Ishikawa (cell line): ENCODE measurements around the gene ZRANB1.

Experiments used
- CEBPB ChIP-seq: IDR thresholded peaks from 2 replicates; pipeline ENCODE4 v1.6.1; 2012
- CREB1 ChIP-seq: IDR thresholded peaks from 2 replicates; pipeline ENCODE4 v1.6.1; 2012; ENCODE audit warnings: low read depth
- EGR1 ChIP-seq: IDR thresholded peaks from 2 replicates; pipeline ENCODE4 v1.6.1; 2012
- EP300 ChIP-seq: IDR thresholded peaks from 2 replicates; pipeline ENCODE4 v1.6.1; 2012; ENCODE audit warnings: borderline replicate concordance
- FOXM1 ChIP-seq: IDR thresholded peaks from 2 replicates; pipeline ENCODE4 v1.6.1; 2012; ENCODE audit warnings: low read depth, borderline replicate concordance
- MAX ChIP-seq: IDR thresholded peaks from 2 replicates; pipeline ENCODE4 v1.6.1; 2012
- NFIC ChIP-seq: IDR thresholded peaks from 2 replicates; pipeline ENCODE4 v1.6.1; 2012
- RAD21 ChIP-seq: IDR thresholded peaks from 2 replicates; pipeline ENCODE4 v1.6.1; 2012; ENCODE audit warnings: low read depth
- REST ChIP-seq: IDR thresholded peaks from 2 replicates; pipeline ENCODE4 v1.6.1; 2012; ENCODE audit warnings: low read depth, mild to moderate bottlenecking
- TAF1 ChIP-seq: IDR thresholded peaks from 2 replicates; pipeline ENCODE4 v1.6.1; 2012; ENCODE audit warnings: low read depth, mild to moderate bottlenecking
- TCF12 ChIP-seq: IDR thresholded peaks from 2 replicates; pipeline ENCODE4 v1.6.1; 2012; ENCODE audit warnings: low read depth
- TEAD4 ChIP-seq: IDR thresholded peaks from 2 replicates; pipeline ENCODE4 v1.6.1; 2012
- USF1 ChIP-seq: IDR thresholded peaks from 2 replicates; pipeline ENCODE4 v1.6.1; 2012
- ZBTB7A ChIP-seq: IDR thresholded peaks from 2 replicates; pipeline ENCODE4 v1.6.1; 2012; ENCODE audit warnings: low read depth

GRCh38 chr10:125026036-125026931 lies 84.4 kb downstream of the ZRANB1 start:
- TF ChIP-seq TCF12 (no peak), TAF1 (no peak), REST (peak; percentile 60), EGR1 (no peak), EP300 (no peak), MAX (no peak), ZBTB7A (no peak), NFIC (no peak), USF1 (no peak), CREB1 (no peak), CEBPB (no peak), FOXM1 (no peak), TEAD4 (no peak), RAD21 (no peak)
